WTC11 (cell line): ENCODE results near the gene SBSN. TPM values are rescaled to one million over a fixed set of nuclear protein-coding genes. Genes with fewer than 3 reads are reported as not detected.

ENCODE experiments used
- ATAC-seq: fragments of 200-7000 bp; cut with Tn5 transposase; 2 replicates; pipeline ENCODE4 v1.10.0; 2021; ENCODE audit warnings: mild to moderate bottlenecking, moderate library complexity
- CTCF ChIA-PET: fragments of 300-600 bp; sonication (Branson Sonifier 250); formaldehyde crosslinking; loops from one replicate; lab custom pipeline; 2021; ENCODE audit warnings: antibody characterized with exemption; lab: Charles Lee
- POLR2A ChIA-PET: fragments of 350-600 bp; sonication (Branson Sonifier 250); formaldehyde crosslinking; loops from one replicate; lab custom pipeline; 2021; ENCODE audit warnings: antibody characterized with exemption; lab: Charles Lee
- DNase-seq: peaks from one replicate; pipeline ENCODE4 v3.0.0; 2021; ENCODE audit warnings: low spot score
- H3K27ac Mint-ChIP-seq: 2 replicates; pipeline ENCODE4 v1.8.0; 2021; ENCODE audit warnings: mixed read lengths
- H3K27me3 Mint-ChIP-seq: 2 replicates; pipeline ENCODE4 v1.8.0; 2021; ENCODE audit warnings: low read depth, mild to moderate bottlenecking, moderate library complexity, mixed read lengths
- H3K36me3 Mint-ChIP-seq: 2 replicates; pipeline ENCODE4 v1.8.0; 2021; ENCODE audit warnings: mixed read lengths
- H3K4me1 Mint-ChIP-seq: 2 replicates; pipeline ENCODE4 v1.8.0; 2022; ENCODE audit warnings: mixed read lengths
- H3K4me3 Mint-ChIP-seq: 2 replicates; pipeline ENCODE4 v1.8.0; 2021; ENCODE audit warnings: mild to moderate bottlenecking, moderate library complexity, mixed read lengths
- H3K9me3 Mint-ChIP-seq: 2 replicates; pipeline ENCODE4 v1.8.0; 2021; ENCODE audit warnings: mixed read lengths
- EMX1 ChIP-seq: fragments of 250-450 bp; sonication (Bioruptor Pico); IDR thresholded peaks from 2 replicates; pipeline ENCODE4 v1.8.0; 2021; ENCODE audit warnings: mild to moderate bottlenecking
- FOXJ3 ChIP-seq: sonication (generic); formaldehyde crosslinking; IDR thresholded peaks from 2 replicates; pipeline ENCODE4 v1.9.0; 2021; ENCODE audit warnings: missing genetic modification reagents, mild to moderate bottlenecking, borderline replicate concordance
- PRRX2 ChIP-seq: fragments of 250-450 bp; sonication (Bioruptor Pico); IDR thresholded peaks from 2 replicates; pipeline ENCODE4 v1.8.0; 2021; ENCODE audit warnings: mild to moderate bottlenecking
- RORB ChIP-seq: fragments of 250-450 bp; sonication (Bioruptor Pico); IDR thresholded peaks from 2 replicates; pipeline ENCODE4 v1.9.0; 2021; ENCODE audit warnings: mild to moderate bottlenecking
- TEAD4 ChIP-seq: sonication (generic); formaldehyde crosslinking; IDR thresholded peaks from 2 replicates; pipeline ENCODE4 v1.8.0; 2022; ENCODE audit warnings: mild to moderate bottlenecking, missing genetic modification reagents
- ZBTB21 ChIP-seq: sonication (generic); formaldehyde crosslinking; IDR thresholded peaks from 2 replicates; pipeline ENCODE4 v1.8.1; 2023; ENCODE audit warnings: mild to moderate bottlenecking, missing genetic modification reagents, borderline replicate concordance
- total RNA-seq: library from RNA; stranded (reverse); gene quantifications from 3 replicates; pipeline ENCODE4 v1.2.3, GENCODE V29; 2021
- TF ChIP-seq, protein P1 (sequence below): sonication (generic); formaldehyde crosslinking; IDR thresholded peaks from 2 replicates; pipeline ENCODE4 v1.8.1; 2023; ENCODE audit warnings: mild to moderate bottlenecking, missing genetic modification reagents, moderate library complexity
- TF ChIP-seq, protein P2 (sequence below): fragments of 250-450 bp; sonication (Bioruptor Pico); IDR thresholded peaks from 2 replicates; pipeline ENCODE4 v1.8.0; 2021; ENCODE audit warnings: mild to moderate bottlenecking
- TF ChIP-seq, protein P3 (sequence below): sonication (generic); formaldehyde crosslinking; IDR thresholded peaks from 2 replicates; pipeline ENCODE4 v1.8.0; 2022; ENCODE audit warnings: mild to moderate bottlenecking, missing genetic modification reagents
- TF ChIP-seq, protein P4 (sequence below): sonication (generic); formaldehyde crosslinking; IDR thresholded peaks from 2 replicates; pipeline ENCODE4 v1.8.0; 2022; ENCODE audit warnings: mild to moderate bottlenecking, missing genetic modification reagents
- TF ChIP-seq, protein P5 (sequence below): sonication (generic); formaldehyde crosslinking; IDR thresholded peaks from 2 replicates; pipeline ENCODE4 v1.8.1; 2023; ENCODE audit warnings: mild to moderate bottlenecking, missing genetic modification reagents
- TF ChIP-seq, protein P6 (sequence below): fragments of 250-450 bp; sonication (Bioruptor Pico); IDR thresholded peaks from 2 replicates; pipeline ENCODE4 v1.9.0; 2021; ENCODE audit warnings: mild to moderate bottlenecking, borderline replicate concordance
- TF ChIP-seq, protein P7 (sequence below): sonication (generic); formaldehyde crosslinking; IDR thresholded peaks from 2 replicates; pipeline ENCODE4 v1.8.1; 2022; ENCODE audit warnings: mild to moderate bottlenecking, moderate library complexity, missing genetic modification reagents
- TF ChIP-seq, protein P8 (sequence below): fragments of 250-450 bp; sonication (Bioruptor Pico); IDR thresholded peaks from 2 replicates; pipeline ENCODE4 v2.1.2; 2022; ENCODE audit warnings: mild to moderate bottlenecking, moderate library complexity
- TF ChIP-seq, protein P9 (sequence below): sonication (generic); formaldehyde crosslinking; IDR thresholded peaks from 2 replicates; pipeline ENCODE4 v1.8.1; 2022; ENCODE audit warnings: low read depth, missing genetic modification reagents, borderline replicate concordance
- TF ChIP-seq, protein P10 (sequence below): fragments of 200-600 bp; IDR thresholded peaks from 2 replicates; pipeline ENCODE4 v1.8.0; 2022; ENCODE audit warnings: antibody characterized with exemption
- TF ChIP-seq, protein P11 (sequence below): sonication (generic); formaldehyde crosslinking; IDR thresholded peaks from 2 replicates; pipeline ENCODE4 v1.8.0; 2023; ENCODE audit warnings: missing genetic modification reagents

The SBSN gene
- total RNA-seq, 1 experiment from 2014 or later, result 0.15 TPM

DNA sequence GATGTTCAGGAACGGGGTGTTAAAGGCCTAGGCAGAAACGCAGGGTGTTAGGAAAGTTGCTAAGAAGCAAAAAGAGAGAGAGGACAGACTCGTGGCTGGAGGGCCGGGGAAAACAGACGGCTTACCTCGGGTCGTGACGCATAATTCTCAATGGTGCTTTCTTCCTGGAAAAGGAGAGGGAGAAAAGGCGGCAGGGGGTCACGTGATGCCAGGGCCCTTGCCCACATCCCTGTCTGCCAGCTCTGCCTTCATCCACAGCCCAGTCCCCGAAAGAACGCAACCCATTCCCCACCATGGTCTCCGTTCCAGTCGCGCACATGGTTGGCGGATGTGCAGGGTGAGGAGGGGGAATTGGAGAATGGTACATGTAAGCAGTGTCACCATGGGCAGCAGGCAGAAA lies 39.4 kb downstream of the SBSN start:
- CTCF ChIA-PET, result interaction anchor here (1.6 to 4.4 kb wide), 2 partner anchors 22 to 136 kb away, joined by 4 to 19 read pairs; no protein-coding TSS in a partner anchor
- H3K4me1 Mint-ChIP-seq, result no peaks in the 10 kb centered on the region
- H3K9me3 Mint-ChIP-seq, result no peaks in the 10 kb centered on the region
- ATAC-seq, result no peak
- H3K36me3 Mint-ChIP-seq, result no peaks in the 10 kb centered on the region
- POLR2A ChIA-PET, result no interaction called here
- DNase-seq, result no peak
- no peak overlapping the region for H3K27ac Mint-ChIP-seq
- peaks cover 28% of the 10 kb centered on the region for H3K27me3 Mint-ChIP-seq
- no peak overlapping the region for H3K4me3 Mint-ChIP-seq
- TF ChIP-seq, protein P1, sequence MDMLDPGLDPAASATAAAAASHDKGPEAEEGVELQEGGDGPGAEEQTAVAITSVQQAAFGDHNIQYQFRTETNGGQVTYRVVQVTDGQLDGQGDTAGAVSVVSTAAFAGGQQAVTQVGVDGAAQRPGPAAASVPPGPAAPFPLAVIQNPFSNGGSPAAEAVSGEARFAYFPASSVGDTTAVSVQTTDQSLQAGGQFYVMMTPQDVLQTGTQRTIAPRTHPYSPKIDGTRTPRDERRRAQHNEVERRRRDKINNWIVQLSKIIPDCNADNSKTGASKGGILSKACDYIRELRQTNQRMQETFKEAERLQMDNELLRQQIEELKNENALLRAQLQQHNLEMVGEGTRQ (CRISPR knock-in tag), result peak; percentile 20; the same call in 1 of the 2 replicates
- TF ChIP-seq, protein P2, sequence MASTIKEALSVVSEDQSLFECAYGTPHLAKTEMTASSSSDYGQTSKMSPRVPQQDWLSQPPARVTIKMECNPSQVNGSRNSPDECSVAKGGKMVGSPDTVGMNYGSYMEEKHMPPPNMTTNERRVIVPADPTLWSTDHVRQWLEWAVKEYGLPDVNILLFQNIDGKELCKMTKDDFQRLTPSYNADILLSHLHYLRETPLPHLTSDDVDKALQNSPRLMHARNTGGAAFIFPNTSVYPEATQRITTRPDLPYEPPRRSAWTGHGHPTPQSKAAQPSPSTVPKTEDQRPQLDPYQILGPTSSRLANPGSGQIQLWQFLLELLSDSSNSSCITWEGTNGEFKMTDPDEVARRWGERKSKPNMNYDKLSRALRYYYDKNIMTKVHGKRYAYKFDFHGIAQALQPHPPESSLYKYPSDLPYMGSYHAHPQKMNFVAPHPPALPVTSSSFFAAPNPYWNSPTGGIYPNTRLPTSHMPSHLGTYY (CRISPR knock-in tag), result no peak

DNA sequence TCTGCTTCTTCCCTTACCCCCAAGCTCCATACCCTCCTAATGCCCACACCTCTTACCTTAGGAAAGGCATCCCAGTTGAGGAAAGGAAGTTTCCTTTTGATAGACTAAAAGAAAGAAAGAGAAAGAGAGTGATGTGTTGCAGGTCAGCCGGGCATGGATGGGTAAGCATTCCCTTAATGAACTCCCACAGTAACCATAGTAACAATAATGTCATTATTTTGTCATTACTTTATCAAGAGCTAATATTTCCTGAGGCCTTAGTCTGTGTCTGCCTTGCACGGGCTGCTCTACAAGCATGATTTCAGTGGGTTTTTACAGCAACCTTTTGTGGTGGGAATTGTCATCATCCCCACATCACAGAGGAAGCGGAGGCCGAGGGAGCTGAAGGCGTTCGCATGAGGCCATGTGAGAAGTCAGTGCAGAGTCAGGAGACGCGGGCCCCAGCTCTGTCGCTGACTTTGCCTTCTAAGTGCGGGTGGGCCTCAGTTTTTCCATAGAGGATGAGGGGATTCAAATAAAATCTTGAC lies 40.4 kb downstream of the SBSN start:
- TF ChIP-seq, protein P3, sequence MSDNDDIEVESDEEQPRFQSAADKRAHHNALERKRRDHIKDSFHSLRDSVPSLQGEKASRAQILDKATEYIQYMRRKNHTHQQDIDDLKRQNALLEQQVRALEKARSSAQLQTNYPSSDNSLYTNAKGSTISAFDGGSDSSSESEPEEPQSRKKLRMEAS (CRISPR knock-in tag), result no peak
- TF ChIP-seq, protein P4, sequence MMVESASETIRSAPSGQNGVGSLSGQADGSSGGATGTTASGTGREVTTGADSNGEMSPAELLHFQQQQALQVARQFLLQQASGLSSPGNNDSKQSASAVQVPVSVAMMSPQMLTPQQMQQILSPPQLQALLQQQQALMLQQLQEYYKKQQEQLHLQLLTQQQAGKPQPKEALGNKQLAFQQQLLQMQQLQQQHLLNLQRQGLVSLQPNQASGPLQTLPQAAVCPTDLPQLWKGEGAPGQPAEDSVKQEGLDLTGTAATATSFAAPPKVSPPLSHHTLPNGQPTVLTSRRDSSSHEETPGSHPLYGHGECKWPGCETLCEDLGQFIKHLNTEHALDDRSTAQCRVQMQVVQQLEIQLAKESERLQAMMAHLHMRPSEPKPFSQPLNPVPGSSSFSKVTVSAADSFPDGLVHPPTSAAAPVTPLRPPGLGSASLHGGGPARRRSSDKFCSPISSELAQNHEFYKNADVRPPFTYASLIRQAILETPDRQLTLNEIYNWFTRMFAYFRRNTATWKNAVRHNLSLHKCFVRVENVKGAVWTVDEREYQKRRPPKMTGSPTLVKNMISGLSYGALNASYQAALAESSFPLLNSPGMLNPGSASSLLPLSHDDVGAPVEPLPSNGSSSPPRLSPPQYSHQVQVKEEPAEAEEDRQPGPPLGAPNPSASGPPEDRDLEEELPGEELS (CRISPR knock-in tag), result no peak
- TF ChIP-seq PRRX2 (CRISPR knock-in tag), result no peak
- TF ChIP-seq, protein P5, sequence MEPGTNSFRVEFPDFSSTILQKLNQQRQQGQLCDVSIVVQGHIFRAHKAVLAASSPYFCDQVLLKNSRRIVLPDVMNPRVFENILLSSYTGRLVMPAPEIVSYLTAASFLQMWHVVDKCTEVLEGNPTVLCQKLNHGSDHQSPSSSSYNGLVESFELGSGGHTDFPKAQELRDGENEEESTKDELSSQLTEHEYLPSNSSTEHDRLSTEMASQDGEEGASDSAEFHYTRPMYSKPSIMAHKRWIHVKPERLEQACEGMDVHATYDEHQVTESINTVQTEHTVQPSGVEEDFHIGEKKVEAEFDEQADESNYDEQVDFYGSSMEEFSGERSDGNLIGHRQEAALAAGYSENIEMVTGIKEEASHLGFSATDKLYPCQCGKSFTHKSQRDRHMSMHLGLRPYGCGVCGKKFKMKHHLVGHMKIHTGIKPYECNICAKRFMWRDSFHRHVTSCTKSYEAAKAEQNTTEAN (CRISPR knock-in tag), result no peak
- TF ChIP-seq, protein P6, sequence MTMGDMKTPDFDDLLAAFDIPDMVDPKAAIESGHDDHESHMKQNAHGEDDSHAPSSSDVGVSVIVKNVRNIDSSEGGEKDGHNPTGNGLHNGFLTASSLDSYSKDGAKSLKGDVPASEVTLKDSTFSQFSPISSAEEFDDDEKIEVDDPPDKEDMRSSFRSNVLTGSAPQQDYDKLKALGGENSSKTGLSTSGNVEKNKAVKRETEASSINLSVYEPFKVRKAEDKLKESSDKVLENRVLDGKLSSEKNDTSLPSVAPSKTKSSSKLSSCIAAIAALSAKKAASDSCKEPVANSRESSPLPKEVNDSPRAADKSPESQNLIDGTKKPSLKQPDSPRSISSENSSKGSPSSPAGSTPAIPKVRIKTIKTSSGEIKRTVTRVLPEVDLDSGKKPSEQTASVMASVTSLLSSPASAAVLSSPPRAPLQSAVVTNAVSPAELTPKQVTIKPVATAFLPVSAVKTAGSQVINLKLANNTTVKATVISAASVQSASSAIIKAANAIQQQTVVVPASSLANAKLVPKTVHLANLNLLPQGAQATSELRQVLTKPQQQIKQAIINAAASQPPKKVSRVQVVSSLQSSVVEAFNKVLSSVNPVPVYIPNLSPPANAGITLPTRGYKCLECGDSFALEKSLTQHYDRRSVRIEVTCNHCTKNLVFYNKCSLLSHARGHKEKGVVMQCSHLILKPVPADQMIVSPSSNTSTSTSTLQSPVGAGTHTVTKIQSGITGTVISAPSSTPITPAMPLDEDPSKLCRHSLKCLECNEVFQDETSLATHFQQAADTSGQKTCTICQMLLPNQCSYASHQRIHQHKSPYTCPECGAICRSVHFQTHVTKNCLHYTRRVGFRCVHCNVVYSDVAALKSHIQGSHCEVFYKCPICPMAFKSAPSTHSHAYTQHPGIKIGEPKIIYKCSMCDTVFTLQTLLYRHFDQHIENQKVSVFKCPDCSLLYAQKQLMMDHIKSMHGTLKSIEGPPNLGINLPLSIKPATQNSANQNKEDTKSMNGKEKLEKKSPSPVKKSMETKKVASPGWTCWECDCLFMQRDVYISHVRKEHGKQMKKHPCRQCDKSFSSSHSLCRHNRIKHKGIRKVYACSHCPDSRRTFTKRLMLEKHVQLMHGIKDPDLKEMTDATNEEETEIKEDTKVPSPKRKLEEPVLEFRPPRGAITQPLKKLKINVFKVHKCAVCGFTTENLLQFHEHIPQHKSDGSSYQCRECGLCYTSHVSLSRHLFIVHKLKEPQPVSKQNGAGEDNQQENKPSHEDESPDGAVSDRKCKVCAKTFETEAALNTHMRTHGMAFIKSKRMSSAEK (CRISPR knock-in tag), result no peak
- TF ChIP-seq, protein P7, sequence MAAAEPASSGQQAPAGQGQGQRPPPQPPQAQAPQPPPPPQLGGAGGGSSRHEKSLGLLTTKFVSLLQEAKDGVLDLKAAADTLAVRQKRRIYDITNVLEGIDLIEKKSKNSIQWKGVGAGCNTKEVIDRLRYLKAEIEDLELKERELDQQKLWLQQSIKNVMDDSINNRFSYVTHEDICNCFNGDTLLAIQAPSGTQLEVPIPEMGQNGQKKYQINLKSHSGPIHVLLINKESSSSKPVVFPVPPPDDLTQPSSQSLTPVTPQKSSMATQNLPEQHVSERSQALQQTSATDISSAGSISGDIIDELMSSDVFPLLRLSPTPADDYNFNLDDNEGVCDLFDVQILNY (CRISPR knock-in tag), result no peak
- TF ChIP-seq, protein P8, sequence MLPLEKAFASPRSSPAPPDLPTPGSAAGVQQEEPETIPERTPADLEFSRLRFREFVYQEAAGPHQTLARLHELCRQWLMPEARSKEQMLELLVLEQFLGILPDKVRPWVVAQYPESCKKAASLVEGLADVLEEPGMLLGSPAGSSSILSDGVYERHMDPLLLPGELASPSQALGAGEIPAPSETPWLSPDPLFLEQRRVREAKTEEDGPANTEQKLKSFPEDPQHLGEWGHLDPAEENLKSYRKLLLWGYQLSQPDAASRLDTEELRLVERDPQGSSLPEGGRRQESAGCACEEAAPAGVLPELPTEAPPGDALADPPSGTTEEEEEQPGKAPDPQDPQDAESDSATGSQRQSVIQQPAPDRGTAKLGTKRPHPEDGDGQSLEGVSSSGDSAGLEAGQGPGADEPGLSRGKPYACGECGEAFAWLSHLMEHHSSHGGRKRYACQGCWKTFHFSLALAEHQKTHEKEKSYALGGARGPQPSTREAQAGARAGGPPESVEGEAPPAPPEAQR (CRISPR knock-in tag), result no peak
- TF ChIP-seq TEAD4 (CRISPR knock-in tag), result no peak
- TF ChIP-seq RORB (CRISPR knock-in tag), result no peak
- TF ChIP-seq, protein P9, sequence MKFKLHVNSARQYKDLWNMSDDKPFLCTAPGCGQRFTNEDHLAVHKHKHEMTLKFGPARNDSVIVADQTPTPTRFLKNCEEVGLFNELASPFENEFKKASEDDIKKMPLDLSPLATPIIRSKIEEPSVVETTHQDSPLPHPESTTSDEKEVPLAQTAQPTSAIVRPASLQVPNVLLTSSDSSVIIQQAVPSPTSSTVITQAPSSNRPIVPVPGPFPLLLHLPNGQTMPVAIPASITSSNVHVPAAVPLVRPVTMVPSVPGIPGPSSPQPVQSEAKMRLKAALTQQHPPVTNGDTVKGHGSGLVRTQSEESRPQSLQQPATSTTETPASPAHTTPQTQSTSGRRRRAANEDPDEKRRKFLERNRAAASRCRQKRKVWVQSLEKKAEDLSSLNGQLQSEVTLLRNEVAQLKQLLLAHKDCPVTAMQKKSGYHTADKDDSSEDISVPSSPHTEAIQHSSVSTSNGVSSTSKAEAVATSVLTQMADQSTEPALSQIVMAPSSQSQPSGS (CRISPR knock-in tag), result no peak
- TF ChIP-seq, protein P10, sequence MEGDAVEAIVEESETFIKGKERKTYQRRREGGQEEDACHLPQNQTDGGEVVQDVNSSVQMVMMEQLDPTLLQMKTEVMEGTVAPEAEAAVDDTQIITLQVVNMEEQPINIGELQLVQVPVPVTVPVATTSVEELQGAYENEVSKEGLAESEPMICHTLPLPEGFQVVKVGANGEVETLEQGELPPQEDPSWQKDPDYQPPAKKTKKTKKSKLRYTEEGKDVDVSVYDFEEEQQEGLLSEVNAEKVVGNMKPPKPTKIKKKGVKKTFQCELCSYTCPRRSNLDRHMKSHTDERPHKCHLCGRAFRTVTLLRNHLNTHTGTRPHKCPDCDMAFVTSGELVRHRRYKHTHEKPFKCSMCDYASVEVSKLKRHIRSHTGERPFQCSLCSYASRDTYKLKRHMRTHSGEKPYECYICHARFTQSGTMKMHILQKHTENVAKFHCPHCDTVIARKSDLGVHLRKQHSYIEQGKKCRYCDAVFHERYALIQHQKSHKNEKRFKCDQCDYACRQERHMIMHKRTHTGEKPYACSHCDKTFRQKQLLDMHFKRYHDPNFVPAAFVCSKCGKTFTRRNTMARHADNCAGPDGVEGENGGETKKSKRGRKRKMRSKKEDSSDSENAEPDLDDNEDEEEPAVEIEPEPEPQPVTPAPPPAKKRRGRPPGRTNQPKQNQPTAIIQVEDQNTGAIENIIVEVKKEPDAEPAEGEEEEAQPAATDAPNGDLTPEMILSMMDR, result no peak
- no peak for TF ChIP-seq ZBTB21
- no peak for TF ChIP-seq EMX1 (CRISPR knock-in tag)
- TF ChIP-seq FOXJ3, result no peak
- TF ChIP-seq, protein P11, sequence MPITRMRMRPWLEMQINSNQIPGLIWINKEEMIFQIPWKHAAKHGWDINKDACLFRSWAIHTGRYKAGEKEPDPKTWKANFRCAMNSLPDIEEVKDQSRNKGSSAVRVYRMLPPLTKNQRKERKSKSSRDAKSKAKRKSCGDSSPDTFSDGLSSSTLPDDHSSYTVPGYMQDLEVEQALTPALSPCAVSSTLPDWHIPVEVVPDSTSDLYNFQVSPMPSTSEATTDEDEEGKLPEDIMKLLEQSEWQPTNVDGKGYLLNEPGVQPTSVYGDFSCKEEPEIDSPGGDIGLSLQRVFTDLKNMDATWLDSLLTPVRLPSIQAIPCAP (CRISPR knock-in tag), result no peak
- TF ChIP-seq, all 79 proteins: peak for 0

More for the DNA sequence above, 40.4 kb downstream of the SBSN start:
- ATAC-seq (no peak), DNase-seq (no peak)
- H3K27ac Mint-ChIP-seq, result no peak overlapping the region
- no peak overlapping the region for H3K4me3 Mint-ChIP-seq
- H3K36me3 Mint-ChIP-seq, result no peaks in the 10 kb centered on the region
- H3K4me1 Mint-ChIP-seq, result no peaks in the 10 kb centered on the region
- CTCF ChIA-PET, result interaction anchor here (0.6 to 4.4 kb wide), 3 partner anchors 23 to 135 kb away, joined by 5 to 19 read pairs (median 11); no protein-coding TSS in a partner anchor
- H3K27me3 Mint-ChIP-seq, result peaks cover 30% of the 10 kb centered on the region
- POLR2A ChIA-PET, result no interaction called here
- no peaks in the 10 kb centered on the region for H3K9me3 Mint-ChIP-seq
